Adrenal gland (tissue), 12 donors: ENCODE measurements around the gene HMBS. TPM values are rescaled to one million over a fixed set of nuclear protein-coding genes. Genes with fewer than 3 reads are reported as not detected.

Source experiments
- DNase-seq, 7 donors: peaks; one replicate each; pipeline ENCODE4 v3.0.0-alpha.2; 2019 to 2020
- H3K27ac ChIP-seq, 5 donors: fragments of 200-600 bp; sonication (generic) in 4 of 5; 1 replicate in 3 of 5; 2 replicates in 2 of 5; pipeline versions ENCODE4 v1.5.1 to v1.8.0; 2016 to 2020; ENCODE audit warnings: mild to moderate bottlenecking in 1 of 5
- H3K27me3 ChIP-seq: fragments of 200-600 bp; 2 replicates; pipeline ENCODE4 v1.8.0; 2021
- H3K36me3 ChIP-seq, 2 donors: fragments of 200-600 bp; replicated peaks in 1 of 2; 1 replicate in 1 of 2; 2 replicates in 1 of 2; pipeline versions ENCODE4 v1.5.1 to v1.8.0; 2018 to 2022
- H3K4me1 ChIP-seq, 2 donors: fragments of 200-600 bp; replicated peaks in 1 of 2; 1 replicate in 1 of 2; 2 replicates in 1 of 2; pipeline versions ENCODE4 v1.5.1 to v1.8.0; 2018 to 2021
- H3K4me3 ChIP-seq, 4 donors: fragments of 200-600 bp; sonication (generic) in 3 of 4; one replicate each; pipeline ENCODE4 v1.5.1; 2016 to 2018
- H3K9me3 ChIP-seq, 3 donors: fragments of 200-600 bp; sonication (generic) in 1 of 3; replicated peaks in 1 of 3; 1 replicate in 2 of 3; 2 replicates in 1 of 3; pipeline versions ENCODE4 v1.5.1 to v1.8.0; 2016 to 2021
- POLR2A ChIP-seq, 2 donors: fragments of 450-650 bp; IDR thresholded peaks; one replicate each; pipeline ENCODE4 v1.6.1; 2017; ENCODE audit warnings: antibody characterized with exemption in 2 of 2, mild to moderate bottlenecking in 2 of 2, moderate library complexity in 1 of 2
- WGBS, 4 donors: extraction: QIAGEN DNeasy Blood & Tissue Kit in 2 of 4; methylation state at CpG; one replicate each; pipeline versions ENCODE4 v1.1.5 to v1.1.7; 2013 to 2017; 5-methylcytosine and 5-hydroxymethylcytosine counted together
- intact Hi-C, 2 donors: fragments of 100-400 bp; cut with DNase I; formaldehyde crosslinking; loops; one replicate each; pipeline versions ENCODE4 v1.14.1 to v1.15.0; 2022 to 2023
- polyA plus RNA-seq, 3 donors: library from polyadenylated mRNA; stranded (reverse); fragments of 200-250 nt in 2 of 3; fragments of 350-450 nt in 1 of 3; fragmentation: Illumina TruSeq in 1 of 3; extraction: RNeasy Lipid Tissue Mini Kit (QIAGEN cat#74804) in 1 of 3; gene quantifications; one replicate each; pipeline ENCODE4 v1.2.3, GENCODE V29; 2013 to 2014
- total RNA-seq, 9 donors: library from RNA; depleted of rRNA in 4 of 9; stranded (reverse); fragments of >200 nt in 4 of 9; fragments of 120-200 nt in 1 of 9; fragmentation: NEBNext Ultra II Directional in 1 of 9; extraction: Animal tissue kit (Norgen Biotek cat#: 25700) in 1 of 9; gene quantifications; one replicate each; pipeline versions ENCODE4 v1.1.0 to v1.2.4, GENCODE V29; 2013 to 2023
- TF ChIP-seq, protein P1 (sequence below), 6 experiments: fragments of 450-650 bp in 4 of 6; fragments of 200-600 bp in 2 of 6; sonication (generic) in 1 of 6; IDR thresholded peaks; 1 replicate in 5 of 6; 2 replicates in 1 of 6; pipeline versions ENCODE4 v1.5.1 to v1.8.0; 2016 to 2021; ENCODE audit warnings: antibody characterized with exemption in 6 of 6, mild to moderate bottlenecking in 2 of 6, moderate library complexity in 1 of 6
- donor health status: healthy with polysubstance abuse.
- donor health status: Bipolar disorder and iron deficiency.
- donor health status: DM: yes; HTN: yes; CAD: no.
- donor health status: DM: no; HTN: no; CAD: no.
- donor health status: DM: no; HTN: no; CAD: no.
- donor health status: DM: yes; HTN: yes; CAD: no.

The HMBS gene
- total and polyA plus RNA-seq, 12 donors = 10.9 to 37.2 (median 29.5) TPM

DNA sequence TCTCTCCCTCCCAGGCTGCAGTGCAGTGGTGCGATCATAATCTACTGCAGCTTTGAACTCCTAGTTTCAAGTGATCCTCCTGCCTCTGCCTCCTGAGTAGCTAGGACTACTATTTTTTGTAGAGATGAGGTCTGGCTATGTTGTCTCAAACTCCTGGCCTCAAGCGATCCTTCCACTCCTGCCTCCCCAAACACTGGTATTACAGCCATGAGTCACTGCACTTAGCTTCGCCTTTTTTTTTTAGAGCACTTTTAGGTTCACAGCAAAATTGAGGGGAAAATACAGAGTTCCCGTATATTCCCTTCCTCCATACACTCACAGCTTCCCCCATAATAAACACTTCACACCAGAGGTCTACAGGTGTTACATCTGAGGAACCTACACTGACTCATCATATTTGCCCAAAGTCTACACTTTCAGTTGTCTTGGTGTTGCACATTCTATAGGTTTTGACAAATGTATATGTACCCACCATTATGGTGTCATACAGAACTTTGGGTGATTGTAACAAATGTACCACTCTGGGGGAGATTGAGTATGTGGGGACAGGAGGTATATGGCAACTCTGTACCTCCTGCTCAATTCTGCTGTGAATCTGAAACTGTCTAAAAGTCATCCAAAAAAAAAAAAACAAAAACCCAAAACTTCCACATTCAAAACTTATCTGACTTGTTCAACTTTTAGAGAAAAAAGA lies 42.7 kb upstream of the HMBS start:
- Histone ChIP-seq H3K36me3 (peaks cover 0 to 27% of the 10 kb centered on the region in 2 donors), H3K4me3 (no peak overlapping the region), H3K27ac (no peak overlapping the region), H3K4me1 (no peaks in the 10 kb centered on the region), H3K9me3 (no peaks in the 10 kb centered on the region), H3K27me3 (no peaks in the 10 kb centered on the region)
- intact Hi-C loops = no loop called here
- no peak for DNase-seq
- TF ChIP-seq, protein P1, sequence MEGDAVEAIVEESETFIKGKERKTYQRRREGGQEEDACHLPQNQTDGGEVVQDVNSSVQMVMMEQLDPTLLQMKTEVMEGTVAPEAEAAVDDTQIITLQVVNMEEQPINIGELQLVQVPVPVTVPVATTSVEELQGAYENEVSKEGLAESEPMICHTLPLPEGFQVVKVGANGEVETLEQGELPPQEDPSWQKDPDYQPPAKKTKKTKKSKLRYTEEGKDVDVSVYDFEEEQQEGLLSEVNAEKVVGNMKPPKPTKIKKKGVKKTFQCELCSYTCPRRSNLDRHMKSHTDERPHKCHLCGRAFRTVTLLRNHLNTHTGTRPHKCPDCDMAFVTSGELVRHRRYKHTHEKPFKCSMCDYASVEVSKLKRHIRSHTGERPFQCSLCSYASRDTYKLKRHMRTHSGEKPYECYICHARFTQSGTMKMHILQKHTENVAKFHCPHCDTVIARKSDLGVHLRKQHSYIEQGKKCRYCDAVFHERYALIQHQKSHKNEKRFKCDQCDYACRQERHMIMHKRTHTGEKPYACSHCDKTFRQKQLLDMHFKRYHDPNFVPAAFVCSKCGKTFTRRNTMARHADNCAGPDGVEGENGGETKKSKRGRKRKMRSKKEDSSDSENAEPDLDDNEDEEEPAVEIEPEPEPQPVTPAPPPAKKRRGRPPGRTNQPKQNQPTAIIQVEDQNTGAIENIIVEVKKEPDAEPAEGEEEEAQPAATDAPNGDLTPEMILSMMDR (IDR thresholded peaks at IDR 0.05) = no peak
- TF ChIP-seq POLR2A (IDR thresholded peaks at IDR 0.05) = no peak
- WGBS, 4 donors = 89 to 93% (median 92%) methylated on average over 4 of the region's 4 CpGs

DNA sequence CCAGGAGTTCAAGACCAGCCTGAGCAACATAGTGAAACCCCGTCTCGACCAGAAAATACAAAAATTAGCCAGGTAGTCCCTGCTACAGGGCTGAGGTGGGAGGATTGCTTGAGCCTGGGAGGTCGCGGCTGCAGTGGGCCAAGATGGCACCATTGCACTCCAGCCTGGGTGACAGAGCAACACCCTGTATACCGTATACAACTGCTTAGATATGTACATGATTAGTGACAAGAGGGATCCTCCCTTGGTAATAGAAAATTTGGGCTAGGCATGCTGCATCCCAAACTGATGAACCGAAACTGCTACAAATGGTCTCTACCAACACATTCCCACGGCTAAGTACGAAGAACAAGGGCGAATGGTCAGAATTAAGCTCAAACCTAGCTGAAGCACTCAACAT lies 41.8 kb upstream of the HMBS start:
- TF ChIP-seq POLR2A (IDR thresholded peaks at IDR 0.05) = no peak
- TF ChIP-seq, protein P1 (IDR thresholded peaks at IDR 0.05) = no peak
- no peak for DNase-seq
- H3K9me3 ChIP-seq = no peaks in the 10 kb centered on the region
- no peak overlapping the region for H3K4me3 ChIP-seq
- intact Hi-C loops = no loop called here
- H3K36me3 ChIP-seq = peaks cover 0 to 36% of the 10 kb centered on the region in 2 donors
- no peak overlapping the region for H3K27ac ChIP-seq
- H3K4me1 ChIP-seq = no peaks in the 10 kb centered on the region
- 87 to 94% (median 93%) methylated on average over 8 to 9 of the region's 9 CpGs for WGBS, 4 donors
- H3K27me3 ChIP-seq = no peaks in the 10 kb centered on the region

DNA sequence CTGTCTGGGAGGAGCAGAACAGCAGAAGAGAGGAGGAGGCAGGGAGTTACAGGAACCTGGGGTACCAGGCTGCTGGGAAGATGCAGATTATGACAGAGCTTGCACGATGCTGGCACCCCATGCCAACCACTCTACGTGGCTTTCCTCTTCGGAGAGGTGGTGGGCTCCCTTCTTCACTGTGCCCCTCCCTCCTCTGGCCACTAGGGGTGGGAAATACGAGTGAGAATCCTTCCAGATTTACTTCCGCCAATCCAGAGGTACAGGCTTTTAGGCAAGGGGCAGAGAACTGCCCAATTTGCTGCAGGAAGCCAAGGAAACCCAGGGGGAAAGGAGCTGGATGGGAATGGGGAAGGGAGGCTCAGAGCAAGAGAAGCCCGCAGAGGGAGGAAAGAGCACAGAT lies 40.0 kb upstream of the HMBS start:
- Histone ChIP-seq H3K4me3 (no peak overlapping the region), H3K4me1 (no peaks in the 10 kb centered on the region), H3K27ac (no peak overlapping the region), H3K36me3 (peaks cover 0 to 54% of the 10 kb centered on the region in 2 donors), H3K9me3 (no peaks in the 10 kb centered on the region), H3K27me3 (no peaks in the 10 kb centered on the region)
- DNase-seq = no peak
- WGBS, 4 donors = 80 to 91% (median 87%) methylated on average over 5 to 6 of the region's 6 CpGs
- TF ChIP-seq, protein P1 (IDR thresholded peaks at IDR 0.05) = no peak
- TF ChIP-seq POLR2A (IDR thresholded peaks at IDR 0.05) = no peak
- intact Hi-C loops = no loop called here

DNA sequence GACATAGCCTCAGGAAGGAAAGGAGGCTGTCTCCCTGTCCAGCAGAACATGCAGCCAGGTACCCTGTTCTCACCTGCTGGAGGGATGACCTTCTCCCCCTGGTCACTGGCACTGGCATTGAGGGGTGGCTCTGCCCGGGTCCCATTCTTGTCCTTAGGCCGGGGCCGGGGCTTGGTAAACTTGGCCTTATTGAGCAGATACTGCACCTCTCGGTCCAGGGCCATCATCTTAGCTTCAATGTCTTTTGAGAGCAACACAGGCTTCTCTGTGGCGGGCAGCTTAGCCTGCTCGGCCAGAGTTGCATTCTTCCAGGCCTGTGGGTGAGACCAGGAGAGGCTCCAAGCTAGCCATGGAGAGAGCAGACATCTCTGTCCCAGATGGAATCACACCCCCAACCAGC lies 38.2 kb upstream of the HMBS start:
- Histone ChIP-seq H3K9me3 (no peaks in the 10 kb centered on the region), H3K27me3 (no peaks in the 10 kb centered on the region), H3K27ac (no peak overlapping the region), H3K36me3 (peaks cover 0 to 72% of the 10 kb centered on the region in 2 donors), H3K4me1 (no peaks in the 10 kb centered on the region), H3K4me3 (no peak overlapping the region)
- TF ChIP-seq POLR2A (IDR thresholded peaks at IDR 0.05) = no peak
- TF ChIP-seq, protein P1 (IDR thresholded peaks at IDR 0.05) = no peak
- intact Hi-C loops = no loop called here
- DNase-seq = no peak
- WGBS, 4 donors = 90 to 97% (median 96%) methylated on average over 2 to 6 of the region's 6 CpGs
